ENCODE data around the gene LSM14A.
"Not testable (repeated sequence)": the region's sequence is repeated elsewhere in the genome, so short reads cannot be mapped to it uniquely, and the experiment has no call there.

Gene LSM14A

DNA sequence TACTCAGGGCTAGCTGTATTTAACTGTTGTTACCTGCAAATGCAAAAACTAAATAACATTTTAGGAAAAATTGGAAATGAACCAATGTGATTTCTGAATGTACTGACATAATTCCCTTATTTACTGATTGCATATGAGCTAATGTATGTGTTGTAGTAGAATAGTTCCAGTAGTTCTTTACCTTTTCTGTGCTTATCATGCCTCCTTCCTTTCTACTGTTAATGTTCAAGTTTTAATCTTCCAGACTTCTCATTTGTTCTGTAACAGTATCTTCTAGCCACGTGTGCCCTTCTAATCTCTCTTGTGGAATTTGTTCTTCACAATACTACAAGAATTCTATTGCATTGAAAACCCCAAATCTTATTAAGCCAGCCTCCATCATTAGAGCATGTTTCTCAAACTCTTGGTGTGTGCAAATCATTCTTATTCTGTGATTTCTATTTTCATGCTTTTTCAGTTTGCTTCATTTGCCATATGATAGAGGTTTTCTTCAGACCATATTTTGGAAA is 17.7 kb downstream of the LSM14A start:
- no peak for DNase-seq (ENCODE audit: low read depth)

DNA sequence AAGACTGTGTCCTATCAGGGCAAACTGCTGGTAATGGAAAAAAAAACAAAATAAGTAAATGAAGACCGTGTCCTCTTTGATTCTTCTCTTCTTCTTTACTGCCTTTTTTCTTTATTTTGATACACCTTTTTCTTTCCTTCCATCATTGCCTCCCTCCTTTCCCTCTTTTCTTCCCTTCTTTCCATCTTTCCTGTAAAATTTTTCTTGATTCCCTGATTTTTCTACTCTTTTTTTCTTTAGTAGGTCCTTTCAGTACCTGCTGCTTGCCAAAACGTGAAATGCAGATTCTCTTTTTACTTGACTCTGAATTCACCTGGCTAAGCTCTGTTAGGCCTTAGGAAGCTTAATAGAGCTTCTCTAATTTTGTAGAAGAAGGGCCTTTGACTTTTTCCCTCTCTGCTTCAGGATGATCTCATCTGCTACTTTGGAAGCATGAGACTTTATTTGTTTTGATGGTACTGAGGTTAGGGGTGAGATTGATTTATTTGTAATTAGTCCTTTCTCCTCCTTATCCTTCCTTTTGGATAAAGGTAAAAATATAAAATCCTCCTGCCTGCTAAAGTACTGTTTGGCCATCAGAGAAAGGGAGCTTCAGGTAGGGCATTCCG is 19.2 kb downstream of the LSM14A start:
- no peak for DNase-seq (ENCODE audit: low read depth)

DNA sequence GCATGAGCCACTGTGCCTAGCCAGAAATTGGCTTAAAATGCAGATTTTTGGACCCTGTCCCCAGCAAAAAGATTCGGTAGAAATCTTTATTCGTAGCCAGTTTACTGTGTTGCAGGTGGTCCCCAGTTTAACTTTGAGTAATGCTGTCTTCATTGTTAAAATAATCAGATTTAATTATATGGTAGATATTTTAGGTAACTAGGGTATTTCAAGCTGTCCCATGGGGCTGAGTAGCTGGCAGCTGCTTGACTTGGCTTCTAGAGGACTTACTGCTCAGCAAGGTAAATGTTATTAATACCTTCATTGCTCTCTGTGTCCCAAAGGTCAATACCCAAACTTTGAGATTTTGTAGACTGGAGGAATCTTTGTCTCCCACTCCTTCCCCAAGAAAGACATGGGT is 21.1 kb downstream of the LSM14A start:
- no peak for DNase-seq (ENCODE audit: low read depth)

DNA sequence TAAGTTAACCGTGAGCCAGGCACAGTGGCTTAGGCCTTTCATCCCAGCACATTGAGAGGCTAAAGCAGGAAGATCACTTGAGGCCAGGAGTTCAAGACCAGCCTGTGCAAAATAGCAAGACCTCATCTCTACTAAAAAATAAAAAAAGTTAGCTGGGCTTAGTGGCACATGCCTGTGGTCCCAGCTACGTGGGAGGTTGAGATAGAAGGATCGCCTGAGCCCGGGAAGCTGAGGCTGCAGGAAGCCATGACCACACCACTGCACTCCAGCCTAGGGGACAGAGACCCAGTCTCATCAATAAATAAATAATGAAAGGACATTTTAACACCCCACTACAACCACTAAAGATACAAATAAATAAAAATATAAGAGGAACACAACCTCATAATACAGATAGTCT is 21.6 kb downstream of the LSM14A start:
- DNase-seq (ENCODE audit: low read depth), result no peak

DNA sequence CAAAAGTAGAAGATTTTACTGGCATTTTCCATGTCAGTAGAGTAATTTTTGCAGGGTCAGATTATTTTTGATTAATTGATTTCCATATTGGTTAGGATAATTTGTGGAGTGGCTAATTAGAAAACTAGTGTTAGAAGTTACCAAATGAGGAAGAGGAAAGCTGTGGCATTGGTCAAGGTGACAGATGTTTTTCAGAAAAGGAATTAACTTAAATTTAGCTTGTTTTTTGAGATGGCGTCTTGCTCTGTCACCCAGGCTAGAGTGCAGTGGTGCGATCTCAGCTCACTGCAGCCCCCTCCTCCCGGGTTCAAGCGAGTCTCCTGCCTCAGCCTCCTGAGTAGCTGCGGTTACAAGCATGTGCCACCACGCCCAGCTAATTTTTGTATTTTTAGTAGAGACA is 28.8 kb downstream of the LSM14A start:
- DNase-seq (ENCODE audit: low read depth), result no peak

DNA sequence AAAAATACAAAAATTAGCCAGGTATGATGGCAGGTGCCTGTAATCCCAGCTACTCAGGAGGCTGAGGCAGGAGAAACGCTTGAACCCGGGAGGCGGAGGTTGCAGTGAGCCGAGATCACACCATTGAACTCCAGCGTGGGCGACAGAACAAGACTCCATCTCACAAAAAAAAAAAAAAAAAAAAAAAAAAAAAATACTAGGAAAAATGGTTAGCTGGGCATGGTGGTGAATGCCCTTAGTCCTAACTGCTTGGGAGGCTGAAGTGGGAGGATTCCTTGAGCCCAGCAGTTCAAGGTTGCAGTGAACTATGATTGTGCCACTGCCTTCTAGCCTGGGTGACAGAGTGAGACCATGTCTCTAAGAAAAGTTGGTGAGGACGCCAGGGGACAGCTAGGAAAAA is 33.0 kb downstream of the LSM14A start:
- not testable (repeated sequence) for DNase-seq (ENCODE audit: low read depth)

DNA sequence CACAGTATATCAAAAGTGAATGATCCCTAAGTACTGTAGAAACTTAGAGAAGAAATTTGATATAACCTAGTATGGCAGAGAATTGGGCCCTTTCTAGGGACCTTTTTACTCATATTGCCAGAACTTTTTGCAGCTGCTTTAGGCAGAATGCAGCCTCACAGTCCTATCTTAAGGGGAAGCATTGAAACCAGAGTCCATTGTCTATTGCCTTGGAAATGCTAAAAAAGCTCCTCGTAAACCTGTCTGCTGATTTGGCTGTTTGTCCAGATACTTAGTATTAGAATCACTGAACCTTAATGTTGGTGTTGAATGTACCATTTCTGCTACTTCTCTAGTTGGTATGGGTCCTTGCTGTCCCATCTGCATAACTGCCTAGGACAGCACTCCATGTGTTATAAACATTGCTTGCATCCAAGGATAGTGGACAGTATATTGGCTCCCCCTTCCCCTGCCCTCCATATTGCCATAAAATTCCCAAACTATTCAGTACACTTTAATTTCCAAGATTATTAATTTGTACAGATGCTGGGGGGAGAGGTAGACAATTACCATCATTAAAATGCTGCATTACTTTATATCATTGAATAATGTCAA is 36.1 kb downstream of the LSM14A start:
- DNase-seq (ENCODE audit: low read depth), result no peak

DNA sequence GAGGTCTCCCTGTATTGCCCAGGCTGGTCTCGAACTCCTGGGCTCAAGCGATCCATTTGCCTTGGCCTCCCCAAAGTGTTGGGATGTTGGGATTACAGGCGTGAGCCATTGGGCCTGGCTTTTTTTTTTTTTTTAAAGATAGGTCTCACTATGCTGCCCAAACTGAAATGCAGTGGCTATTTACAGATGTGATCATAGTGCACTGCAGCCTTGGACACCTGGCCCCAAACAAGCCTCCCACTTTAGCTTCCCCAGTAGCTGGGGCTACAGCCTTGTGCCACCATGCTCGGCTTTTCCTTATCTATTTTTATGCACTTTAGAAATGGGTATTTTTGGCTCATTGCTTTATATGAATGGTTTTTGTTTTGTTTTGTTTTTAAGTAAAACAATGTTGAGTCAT is 37.4 kb downstream of the LSM14A start:
- DNase-seq (ENCODE audit: low read depth), result no peak

DNA sequence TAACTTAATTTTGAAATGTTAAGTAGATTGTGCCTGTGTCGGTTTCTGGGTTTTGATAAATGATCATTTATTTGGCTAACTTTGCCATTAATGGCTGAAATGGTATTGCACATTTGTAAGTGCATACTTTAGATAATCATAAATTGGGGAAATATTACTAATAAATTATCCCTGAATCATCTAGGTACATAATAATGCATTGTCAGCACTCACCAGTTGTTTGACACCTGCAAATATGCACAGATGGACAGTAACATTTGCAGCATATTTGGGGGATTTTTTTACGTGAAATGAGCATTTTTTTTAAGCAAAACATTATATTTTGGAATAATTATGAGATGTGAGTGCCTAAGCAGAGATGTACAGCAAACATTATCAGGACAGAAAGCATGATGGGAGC is 41.0 kb downstream of the LSM14A start:
- no peak for DNase-seq (ENCODE audit: low read depth)

DNA sequence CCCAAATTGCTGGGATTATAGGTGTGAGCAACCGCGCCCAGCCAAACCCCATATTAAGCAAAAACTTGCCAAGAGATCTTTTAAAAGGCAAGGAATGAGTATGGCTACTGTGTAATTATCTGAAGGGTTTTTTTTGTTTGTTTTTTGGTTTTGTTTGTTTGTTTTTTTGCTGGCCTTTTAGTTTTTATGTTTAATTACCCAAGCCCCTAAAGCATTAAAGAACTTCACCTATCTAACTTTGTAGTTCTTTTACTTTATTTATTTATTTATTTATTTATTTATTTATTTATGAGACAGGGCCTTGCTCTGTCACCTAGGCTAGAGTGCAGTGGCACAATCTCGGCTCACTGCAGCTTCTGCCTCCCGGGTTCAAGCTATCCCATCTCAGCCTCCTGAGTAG is 41.7 kb downstream of the LSM14A start:
- DNase-seq (ENCODE audit: low read depth), result no peak

DNA sequence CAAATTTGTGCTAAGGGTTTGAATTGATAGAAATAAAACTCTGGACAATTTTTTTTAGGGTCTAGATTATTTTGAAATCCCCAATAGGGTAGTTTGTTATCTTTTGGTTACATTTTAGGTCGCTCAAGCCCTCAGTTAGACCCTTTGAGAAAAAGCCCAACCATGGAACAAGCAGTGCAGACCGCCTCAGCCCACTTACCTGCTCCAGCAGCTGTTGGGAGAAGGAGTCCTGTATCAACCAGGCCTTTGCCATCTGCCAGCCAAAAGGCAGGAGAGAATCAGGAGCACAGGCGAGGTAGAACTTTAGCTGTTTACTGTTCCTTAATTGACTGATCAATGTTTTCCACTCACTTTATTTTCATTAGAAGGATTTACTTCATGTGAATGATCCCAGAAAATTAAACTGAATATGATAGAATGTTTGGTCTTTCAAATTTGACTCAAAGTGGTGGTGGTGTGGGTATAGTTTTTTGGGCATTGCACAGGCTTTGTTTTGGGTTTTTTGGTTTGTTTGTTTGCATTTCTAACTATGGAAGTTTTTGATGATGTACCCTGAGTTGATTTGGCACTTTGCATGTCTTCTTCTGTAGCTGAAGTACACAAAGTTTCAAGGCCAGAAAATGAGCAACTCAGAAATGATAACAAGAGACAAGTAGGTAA is 42.8 kb downstream of the LSM14A start:
- no peak for DNase-seq (ENCODE audit: low read depth)

DNA sequence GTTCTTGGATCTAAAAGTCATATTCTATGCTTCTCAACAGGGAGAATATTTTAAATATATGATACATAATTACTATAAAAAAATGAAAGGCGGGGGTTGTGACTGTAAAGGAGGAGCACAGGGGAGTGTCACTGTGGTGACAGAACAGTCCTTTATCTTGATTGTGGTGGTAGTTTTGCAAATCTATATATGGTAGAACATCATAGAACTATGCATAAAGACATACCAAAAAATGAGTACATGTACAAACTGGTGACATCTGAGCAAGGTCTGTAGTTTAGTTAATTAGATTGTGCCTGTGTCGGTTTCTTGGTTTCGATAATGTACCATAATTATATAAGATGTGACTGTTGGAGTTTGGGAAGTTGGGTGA is 43.3 kb downstream of the LSM14A start:
- DNase-seq (ENCODE audit: low read depth), result no peak

DNA sequence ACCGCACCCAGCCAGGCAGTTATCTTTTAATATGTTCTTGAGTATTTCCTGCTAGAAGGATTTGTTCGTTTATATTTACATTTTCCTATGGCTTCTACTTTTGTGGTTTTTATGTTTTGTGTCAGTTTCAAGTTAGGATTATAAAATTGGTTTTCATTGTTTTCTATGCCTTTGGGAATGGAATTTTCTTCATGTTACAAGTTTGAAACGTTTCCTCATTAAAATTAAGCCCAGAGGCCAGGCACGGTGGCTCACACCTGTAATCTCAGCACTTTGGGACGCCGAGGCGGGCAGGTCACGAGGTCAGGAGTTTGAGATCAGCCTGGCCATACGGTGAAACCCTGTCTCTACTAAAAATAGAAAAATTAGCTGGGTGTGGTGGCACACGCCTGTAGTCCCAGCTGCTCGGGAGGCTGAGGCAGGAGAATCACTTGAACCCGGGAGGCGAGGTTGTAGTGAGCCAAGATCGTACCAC is 44.5 kb downstream of the LSM14A start:
- DNase-seq (ENCODE audit: low read depth), result not testable (repeated sequence)

DNA sequence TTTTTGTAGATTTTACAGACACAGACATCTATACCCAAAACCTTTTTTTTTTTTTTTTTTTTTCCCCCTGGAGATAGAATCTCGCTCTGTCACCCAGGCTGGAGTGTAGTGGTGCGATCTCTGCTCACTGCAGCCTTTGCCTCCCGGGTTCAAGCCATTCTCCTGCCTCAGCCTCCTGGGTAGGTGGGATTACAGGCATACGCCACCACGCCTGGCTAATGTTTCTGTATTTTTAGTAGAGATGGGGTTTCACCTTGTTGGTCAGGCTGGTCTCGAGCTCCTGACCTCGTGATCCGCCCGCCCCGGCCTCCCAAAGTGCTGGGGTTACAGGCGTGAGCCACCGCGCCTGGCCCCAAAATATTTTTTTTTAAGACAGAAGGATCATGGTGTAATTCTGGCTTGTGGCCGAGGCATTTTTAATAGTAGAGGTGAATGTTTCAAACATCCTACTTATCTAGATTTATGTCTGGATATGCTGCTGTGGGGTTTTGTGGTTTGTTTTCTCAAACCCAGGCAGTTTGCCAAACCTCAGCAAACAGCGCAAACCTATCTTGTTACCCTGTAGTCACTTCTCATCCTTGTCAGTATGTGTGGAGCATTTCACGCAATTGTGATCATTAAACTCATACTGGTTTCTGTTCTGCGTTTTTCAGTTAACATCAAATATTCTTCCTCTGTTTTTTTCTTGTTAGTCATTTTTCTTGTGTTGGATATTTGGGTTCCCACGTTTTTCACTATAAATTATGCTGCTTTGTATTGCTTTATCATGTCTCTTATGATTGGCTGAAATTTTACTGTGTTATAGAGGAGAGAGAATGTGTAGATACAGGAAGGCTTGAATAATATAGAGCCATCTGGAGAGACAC is 45.9 kb downstream of the LSM14A start:
- DNase-seq (ENCODE audit: low read depth), result no peak

DNA sequence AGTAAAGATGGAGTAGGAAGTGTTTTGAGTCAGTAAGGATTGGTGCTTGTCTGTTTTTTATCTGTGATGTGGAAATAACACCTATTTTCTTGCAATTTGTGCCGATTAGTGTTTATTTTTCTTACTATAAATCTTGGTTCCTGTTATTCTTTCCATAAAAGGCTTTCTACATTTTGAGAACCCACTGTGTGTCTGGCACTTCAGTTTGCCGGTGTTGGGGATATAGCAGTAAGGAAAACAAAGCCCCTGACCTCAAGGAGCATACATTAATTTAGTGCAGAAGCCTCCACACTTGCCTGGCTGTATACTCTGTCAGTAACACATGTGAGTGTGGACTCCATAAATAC is 46.5 kb downstream of the LSM14A start:
- DNase-seq (ENCODE audit: low read depth), result no peak

DNA sequence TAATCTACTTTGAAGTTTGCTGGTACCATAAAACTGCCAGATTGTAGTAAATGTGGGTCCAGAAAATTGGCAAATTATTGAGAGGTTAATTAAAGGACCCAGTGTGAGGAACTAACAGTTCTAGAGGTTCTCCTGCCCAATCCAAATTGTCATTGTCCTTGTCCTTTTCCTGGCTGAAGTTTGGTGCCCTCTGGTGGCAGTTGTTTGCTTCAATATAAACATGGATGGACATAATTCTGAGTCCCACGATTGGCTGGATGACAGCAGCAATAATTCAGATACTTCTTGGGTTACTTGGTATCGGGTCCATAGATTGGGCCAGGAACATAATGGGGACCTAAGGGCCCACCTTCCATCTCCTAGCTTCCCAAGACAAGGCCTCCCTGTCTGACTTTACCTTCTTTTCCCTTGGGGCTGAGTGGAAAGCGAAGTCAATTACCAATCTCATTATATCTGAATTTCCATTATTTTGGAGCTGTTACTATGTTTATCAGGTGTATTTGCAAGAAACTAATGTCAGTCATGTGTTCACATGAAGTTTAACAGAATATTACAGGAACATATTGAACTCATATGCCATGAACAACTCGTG is 48.3 kb downstream of the LSM14A start:
- DNase-seq (ENCODE audit: low read depth), result peak; percentile 23

DNA sequence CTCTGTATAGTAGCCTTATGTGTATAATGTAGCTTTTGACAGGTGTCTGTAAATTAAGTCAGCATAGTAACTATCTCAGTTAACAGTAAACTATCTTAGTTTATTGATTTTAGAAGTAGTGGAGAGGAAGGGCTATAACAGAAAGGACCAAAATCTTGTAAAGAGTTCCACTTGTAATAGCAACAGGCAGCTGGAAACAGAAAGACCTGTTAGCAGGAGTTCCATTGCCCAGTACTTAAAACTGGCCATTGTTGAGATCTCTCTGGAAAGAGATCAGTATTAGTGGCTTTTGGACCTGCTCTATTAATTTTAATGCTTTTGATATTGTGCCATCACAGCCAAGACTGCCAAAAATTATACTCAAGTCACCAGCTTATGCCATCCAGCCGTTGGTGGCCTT is 50.1 kb downstream of the LSM14A start:
- DNase-seq (ENCODE audit: low read depth), result no peak

DNA sequence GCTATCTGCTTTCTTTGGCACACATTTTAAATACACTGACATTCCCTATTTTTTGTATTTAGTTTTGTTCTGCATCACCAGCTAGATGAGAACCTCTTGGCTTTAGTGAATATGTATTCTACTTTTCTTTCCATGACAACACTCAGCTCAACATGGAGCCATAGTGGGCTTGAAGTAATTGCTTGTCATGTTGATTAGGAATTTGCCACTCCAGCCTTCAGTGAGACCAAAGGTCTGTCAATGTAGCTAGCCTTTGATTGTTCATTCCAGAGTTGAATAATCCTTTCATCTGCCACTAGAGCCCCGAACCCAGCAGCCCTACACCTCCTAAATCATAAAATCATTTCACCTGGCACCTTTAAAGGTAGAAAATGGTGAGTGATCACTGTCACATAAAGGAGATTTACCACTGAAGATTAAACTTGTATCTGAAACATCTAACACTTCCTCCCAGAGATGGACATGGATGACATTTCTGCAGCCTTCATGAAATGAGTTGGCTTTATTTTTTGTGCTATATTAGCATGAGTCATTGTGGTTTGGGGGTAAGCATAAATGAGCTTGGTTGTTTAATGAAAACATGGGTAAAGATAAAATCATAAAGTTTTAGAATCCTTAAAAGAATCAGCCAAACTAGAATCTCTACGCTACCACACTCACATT is 52.8 kb downstream of the LSM14A start:
- DNase-seq (ENCODE audit: low read depth), result no peak

DNA sequence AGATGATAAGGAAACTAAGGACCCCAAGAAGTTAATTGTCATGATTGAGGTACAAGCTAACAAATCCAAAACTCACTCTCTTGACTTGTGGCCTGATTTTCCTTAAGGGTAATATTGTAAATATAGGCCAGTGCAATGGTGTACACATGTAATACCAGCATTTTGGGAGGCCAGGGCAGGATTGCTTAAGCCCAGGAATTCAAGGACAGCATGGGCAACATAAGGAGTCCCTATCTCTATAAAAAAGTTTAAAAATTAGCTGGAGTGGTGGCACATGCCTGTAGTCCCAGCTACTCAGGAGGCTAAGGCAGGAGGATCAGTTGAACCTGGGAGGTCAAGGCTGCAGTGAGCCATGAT is 53.3 kb downstream of the LSM14A start:
- no peak for DNase-seq (ENCODE audit: low read depth)

DNA sequence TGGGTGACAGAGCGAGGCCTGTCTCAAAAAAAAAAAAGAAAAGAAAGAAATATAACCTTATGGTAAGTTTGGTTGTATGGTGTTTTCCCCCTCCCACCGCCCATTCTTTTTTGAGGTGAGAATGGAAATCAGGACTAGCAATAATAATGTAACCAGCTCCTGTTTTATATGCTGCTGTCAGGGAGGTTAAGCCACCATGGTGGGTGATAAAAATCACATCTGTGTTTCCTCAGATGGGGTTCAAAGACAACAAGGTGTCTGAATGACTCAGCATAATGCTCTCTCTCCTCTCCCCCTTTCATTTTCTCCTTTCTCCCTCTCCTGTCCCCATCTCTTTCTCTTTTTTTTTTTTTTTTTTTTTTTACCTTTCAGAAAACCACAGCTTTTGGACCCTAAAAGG is 53.7 kb downstream of the LSM14A start:
- DNase-seq (ENCODE audit: low read depth), result no peak

DNA sequence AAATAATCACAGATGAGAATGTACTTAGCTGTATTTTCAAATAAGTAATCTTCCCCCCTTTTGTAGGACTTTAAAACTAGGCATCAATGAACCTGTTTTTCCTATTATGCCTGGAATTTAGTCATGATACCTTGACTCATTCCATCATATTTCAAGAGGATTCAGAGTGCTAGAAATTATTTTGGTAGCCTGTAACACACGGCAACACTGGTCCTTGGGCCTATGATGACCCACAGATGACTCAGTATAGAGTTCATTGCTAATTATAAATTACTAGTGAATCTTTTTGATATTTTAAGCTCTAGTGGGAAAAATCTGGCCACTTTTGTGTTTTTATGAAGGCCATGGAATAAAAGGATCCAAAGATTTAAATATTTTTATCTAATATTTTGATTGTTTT is 56.0 kb downstream of the LSM14A start:
- DNase-seq (ENCODE audit: low read depth), result no peak

DNA sequence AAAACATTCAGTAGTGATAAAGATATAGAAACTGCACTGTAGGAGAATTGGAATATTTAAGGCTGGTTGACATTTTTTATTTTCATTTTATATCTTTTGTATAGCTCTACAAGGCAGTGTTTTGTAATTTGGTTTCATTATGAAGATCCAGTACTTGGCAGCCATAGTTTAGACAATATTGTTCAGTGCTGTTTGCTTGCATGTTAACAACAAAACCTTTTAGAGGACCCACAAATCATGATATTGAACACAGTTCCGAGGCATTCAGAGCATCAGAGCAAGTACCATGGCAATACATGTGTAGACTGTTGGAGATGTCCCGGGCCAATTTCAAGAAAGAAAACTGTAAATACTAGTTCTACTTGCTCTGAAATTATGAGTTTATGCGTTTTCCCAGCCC is 56.5 kb downstream of the LSM14A start:
- no peak for DNase-seq (ENCODE audit: low read depth)

Data from stimulated activated CD8-positive, alpha-beta memory T cell treated with anti-CD3 and anti-CD28 coated beads, Interleukin-7, amount 100 ng/mL, for 24 hours (primary cell).